Stimulated activated CD8-positive, alpha-beta memory T cell treated with anti-CD3 and anti-CD28 coated beads, Interleukin-4, amount 100 ng/mL, for 4 hours (primary cell): ENCODE data around the gene DNM3.

ENCODE experiments used
- DNase-seq, 2 donors: peaks; one replicate each; pipeline ENCODE4 v3.0.0-alpha.2; 2020; ENCODE audit warnings: low read depth in 2 of 2, low spot score in 1 of 2

The DNM3 gene

GRCh38 chr1:172095846-172096245 lies 254.5 kb downstream of the DNM3 start:
- no peak for DNase-seq

- DNase-seq, result no peak
These were observed 263.9 kb downstream of the DNM3 start for GRCh38 chr1:172105230-172105629.

- no peak for DNase-seq
These were observed 266.1 kb downstream of the DNM3 start for GRCh38 chr1:172107316-172107975.

GRCh38 chr1:172108161-172108893 lies 267.0 kb downstream of the DNM3 start:
- no peak for DNase-seq

GRCh38 chr1:172109359-172109758 lies 268.1 kb downstream of the DNM3 start:
- no peak for DNase-seq

GRCh38 chr1:172112576-172112975 lies 271.3 kb downstream of the DNM3 start:
- no peak for DNase-seq

- no peak for DNase-seq
These were observed 276.5 kb downstream of the DNM3 start for GRCh38 chr1:172117800-172118199.

GRCh38 chr1:172118618-172119017 lies 277.3 kb downstream of the DNM3 start:
- DNase-seq, result no peak

- DNase-seq, result no peak
These were observed 277.9 kb downstream of the DNM3 start for GRCh38 chr1:172119184-172119583.

- DNase-seq, result no peak
These were observed 279.1 kb downstream of the DNM3 start for GRCh38 chr1:172120381-172120780.

- no peak for DNase-seq
These were observed 279.9 kb downstream of the DNM3 start for GRCh38 chr1:172121081-172121717.

- no peak for DNase-seq
These were observed 281.1 kb downstream of the DNM3 start for GRCh38 chr1:172122381-172122780.

- DNase-seq, result no peak
These were observed 284.0 kb downstream of the DNM3 start for GRCh38 chr1:172125250-172125649.

- DNase-seq, result no peak
These were observed 284.6 kb downstream of the DNM3 start for GRCh38 chr1:172125812-172126430.

- DNase-seq, result no peak
These were observed 291.5 kb downstream of the DNM3 start for GRCh38 chr1:172132836-172133235.

- no peak for DNase-seq
These were observed 292.9 kb downstream of the DNM3 start for GRCh38 chr1:172134087-172134731.

GRCh38 chr1:172135076-172135672 lies 293.9 kb downstream of the DNM3 start:
- DNase-seq, result no peak

- DNase-seq, result no peak
These were observed 294.8 kb downstream of the DNM3 start for GRCh38 chr1:172135978-172136610.

- DNase-seq, result no peak
These were observed 295.6 kb downstream of the DNM3 start for GRCh38 chr1:172136925-172137324.

GRCh38 chr1:172137703-172138454 lies 296.6 kb downstream of the DNM3 start:
- DNase-seq, result no peak
